Glutamatergic neuron (in vitro differentiated cells): ENCODE data around the gene LAMC3. TPM values are rescaled to one million over a fixed set of nuclear protein-coding genes. Genes with fewer than 3 reads are reported as not detected.

Experiments
- DNase-seq: peaks from one replicate; pipeline ENCODE4 v3.0.0; 2022
- H3K27ac Mint-ChIP-seq: one replicate; pipeline ENCODE4 v1.8.0; 2020; ENCODE audit warnings: mild to moderate bottlenecking, mixed read lengths, inconsistent platforms; ENCODE audit not compliant: unreplicated experiment
- H3K27me3 Mint-ChIP-seq: one replicate; pipeline ENCODE4 v1.8.0; 2020; ENCODE audit warnings: mild to moderate bottlenecking, moderate library complexity, mixed read lengths, inconsistent platforms; ENCODE audit not compliant: unreplicated experiment
- H3K36me3 Mint-ChIP-seq: one replicate; pipeline ENCODE4 v1.8.0; 2020; ENCODE audit warnings: mild to moderate bottlenecking, mixed read lengths, inconsistent platforms; ENCODE audit not compliant: unreplicated experiment
- H3K4me1 Mint-ChIP-seq: one replicate; pipeline ENCODE4 v1.8.0; 2020; ENCODE audit warnings: mild to moderate bottlenecking, low read depth, mixed read lengths, inconsistent platforms; ENCODE audit not compliant: unreplicated experiment
- H3K4me3 Mint-ChIP-seq: one replicate; pipeline ENCODE4 v1.8.0; 2020; ENCODE audit warnings: mild to moderate bottlenecking, mixed read lengths, inconsistent platforms; ENCODE audit not compliant: unreplicated experiment
- H3K9me3 Mint-ChIP-seq: one replicate; pipeline ENCODE4 v1.8.0; 2020; ENCODE audit warnings: mild to moderate bottlenecking, moderate library complexity, mixed read lengths, inconsistent platforms; ENCODE audit not compliant: unreplicated experiment
- CTCF ChIP-seq: fragments of 200-600 bp; sonication (generic); IDR thresholded peaks from one replicate; pipeline ENCODE4 v1.5.0; 2021; ENCODE audit not compliant: partially characterized antibody, unreplicated experiment
- total RNA-seq: library from RNA; stranded (reverse); fragmentation: NEBNext Ultra II Directional; extraction: Animal tissue kit (Norgen Biotek cat#: 25700); gene quantifications from one replicate; pipeline ENCODE4 v1.2.1, GENCODE V29; 2021; ENCODE audit not compliant: unreplicated experiment

The LAMC3 gene
- total RNA-seq, 1 donor from 2014 or later = 0.17 TPM

GRCh38 chr9:131125038-131125287, 116.0 kb downstream of the LAMC3 start:
- Mint-ChIP-seq H3K36me3 (no peaks in the 10 kb centered on the region), H3K4me3 (peak overlapping the region; percentile 99)

GRCh38 chr9:131125288-131126058, 116.5 kb downstream of the LAMC3 start, which contains the start of gene NUP214:
NUP214 (plus strand) TSS chr9:131125586; CDS start chr9:131125705, 119 bp downstream.
- peak; percentile 100 for DNase-seq
- H3K4me1 Mint-ChIP-seq = peaks cover 5% of the 10 kb centered on the region
- no peak for TF ChIP-seq CTCF
- peak within 1 kb of the TSS; percentile 85 for H3K27ac Mint-ChIP-seq
- peak within 1 kb of the TSS; percentile 99 for H3K4me3 Mint-ChIP-seq
- H3K27me3 Mint-ChIP-seq = no peaks in the 10 kb centered on the region
- peaks cover 6% of the 10 kb centered on the region for H3K9me3 Mint-ChIP-seq
- H3K36me3 Mint-ChIP-seq = no peaks in the 10 kb centered on the region

More at GRCh38 chr9:131125038-131125287, 116.0 kb downstream of the LAMC3 start:
- DNase-seq = no peak
- no peak for TF ChIP-seq CTCF
- Mint-ChIP-seq H3K9me3 (peaks cover 6% of the 10 kb centered on the region), H3K4me1 (peaks cover 5% of the 10 kb centered on the region), H3K27me3 (no peaks in the 10 kb centered on the region), H3K27ac (peak overlapping the region; percentile 85)

GRCh38 chr9:131126059-131126426, 117.1 kb downstream of the LAMC3 start:
- H3K27me3 Mint-ChIP-seq = no peaks in the 10 kb centered on the region
- DNase-seq = no peak
- H3K4me3 Mint-ChIP-seq = peak overlapping the region; percentile 99
- H3K4me1 Mint-ChIP-seq = peaks cover 5% of the 10 kb centered on the region
- H3K36me3 Mint-ChIP-seq = no peaks in the 10 kb centered on the region
- H3K27ac Mint-ChIP-seq = peak overlapping the region; percentile 85
- H3K9me3 Mint-ChIP-seq = peaks cover 6% of the 10 kb centered on the region
- TF ChIP-seq CTCF = no peak

- DNase-seq = no peak
- Mint-ChIP-seq H3K9me3 (peaks cover 6% of the 10 kb centered on the region), H3K27ac (no peak overlapping the region), H3K36me3 (no peaks in the 10 kb centered on the region), H3K4me3 (no peak overlapping the region), H3K4me1 (peaks cover 5% of the 10 kb centered on the region), H3K27me3 (no peaks in the 10 kb centered on the region)
- no peak for TF ChIP-seq CTCF
Measured at GRCh38 chr9:131129183-131129582, 120.2 kb downstream of the LAMC3 start.

- no peaks in the 10 kb centered on the region for H3K9me3 Mint-ChIP-seq
- no peak for DNase-seq
- no peaks in the 10 kb centered on the region for H3K36me3 Mint-ChIP-seq
- H3K4me3 Mint-ChIP-seq = no peak overlapping the region
- H3K27ac Mint-ChIP-seq = no peak overlapping the region
- no peaks in the 10 kb centered on the region for H3K4me1 Mint-ChIP-seq
- H3K27me3 Mint-ChIP-seq = no peaks in the 10 kb centered on the region
- TF ChIP-seq CTCF = no peak
Measured at GRCh38 chr9:131138676-131139075, 129.7 kb downstream of the LAMC3 start.
